Posterior vena cava (tissue), 2 donors: ENCODE results near the gene RASA4. TPM values are rescaled to one million over a fixed set of nuclear protein-coding genes. Genes with fewer than 3 reads are reported as not detected.
"Not testable (repeated sequence)": the region's sequence is repeated elsewhere in the genome, so short reads cannot be mapped to it uniquely, and the experiment has no call there.

ENCODE experiments used
- DNase-seq: peaks from one replicate; pipeline ENCODE4 v3.0.0-alpha.2; 2020; ENCODE audit warnings: low spot score
- intact Hi-C, 2 donors: fragments of 100-400 bp; cut with DNase I; formaldehyde crosslinking; loops; one replicate each; pipeline versions ENCODE4 v1.14.1 to v1.14.2; 2022 to 2023
- long read RNA-seq, 2 donors: library from polyadenylated mRNA; unstranded; transcript quantifications; one replicate each; pipeline ENCODE4 v2.0.0, GENCODE V29; 2020 to 2021
- total RNA-seq, 2 donors: library from RNA; stranded (reverse); fragmentation: NEBNext Ultra II Directional; extraction: Animal tissue kit (Norgen Biotek cat#: 25700); gene quantifications; one replicate each; pipeline ENCODE4 v1.2.1, GENCODE V29; 2021
- donor health status: DM: yes; HTN: yes; CAD: no.
- donor health status: DM: yes; HTN: yes; CAD: no.

RASA4 gene
- total RNA-seq = 10 to 100 TPM; 47.1 to 47.9 TPM
- long read RNA-seq, donor 1, full-length matches to known transcripts = 2 of 4 reads
- long read RNA-seq, donor 1, partial matches to known transcripts = 1 of 4 reads
- long read RNA-seq, donor 1, other reads (novel, unspliced or antisense) = 1 of 4 reads
- long read RNA-seq, donor 2, full-length matches to known transcripts = 8 of 16 reads
- long read RNA-seq, donor 2, partial matches to known transcripts = 2 of 16 reads
- long read RNA-seq, donor 2, other reads (novel, unspliced or antisense) = 6 of 16 reads

DNA sequence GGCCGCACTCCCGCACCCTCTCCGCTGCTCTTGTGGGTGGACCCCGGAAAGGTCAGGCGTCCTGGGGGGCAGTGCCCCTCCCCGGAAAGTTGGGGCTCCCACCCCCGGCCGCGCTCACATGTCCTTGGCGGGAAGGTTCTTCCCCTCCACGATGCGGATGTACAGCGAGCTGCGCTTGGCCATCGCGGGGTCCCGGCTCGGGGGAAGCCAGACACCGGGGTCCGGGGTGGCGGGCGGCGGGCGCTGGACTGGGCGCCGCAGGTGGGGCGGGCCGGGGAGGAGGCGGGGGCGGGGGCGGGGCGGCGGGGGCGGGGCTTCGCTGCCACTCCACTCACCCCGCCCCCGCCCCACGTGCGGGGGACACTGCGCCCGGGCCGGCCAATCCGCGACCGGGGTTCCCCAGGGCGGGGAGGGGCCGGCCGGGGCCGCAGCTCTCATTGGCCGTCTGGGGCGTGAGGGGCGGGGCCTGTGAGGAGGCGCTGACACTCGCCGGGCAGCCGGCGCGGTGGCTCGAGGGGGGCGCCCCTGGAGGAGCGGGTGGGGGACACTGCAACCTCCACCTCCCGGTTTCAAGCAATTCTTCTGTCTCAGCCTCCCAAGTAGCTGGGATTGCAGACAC, at the start of gene RASA4:
RASA4 (minus strand) TSS at position 250 of the 619 bp plus-strand sequence; CDS start at position 183, 67 bp downstream.
- DNase-seq = peak; percentile 86
- intact Hi-C loops = not testable (repeated sequence)

DNA sequence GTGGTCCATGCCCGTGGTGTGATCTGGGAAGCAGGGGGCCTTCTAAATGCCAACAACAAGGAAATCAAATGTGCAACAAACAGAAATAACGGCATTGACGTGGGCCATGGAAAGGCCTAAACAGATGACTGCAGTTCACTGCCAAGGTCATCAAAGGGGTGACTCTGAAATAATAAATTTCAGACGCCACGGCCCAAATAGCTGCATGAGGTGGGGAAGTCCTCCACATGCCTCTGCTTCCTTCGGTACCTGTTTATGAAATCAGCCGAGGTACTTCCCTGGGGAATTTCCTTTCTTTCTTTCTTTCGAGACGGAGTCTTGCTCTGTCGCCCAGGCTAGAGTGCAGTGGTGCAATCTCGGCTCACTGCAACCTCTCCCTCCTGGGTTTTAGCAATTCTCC, 48.2 kb upstream of the RASA4 start:
- DNase-seq, intact Hi-C loops: not testable (repeated sequence)

DNA sequence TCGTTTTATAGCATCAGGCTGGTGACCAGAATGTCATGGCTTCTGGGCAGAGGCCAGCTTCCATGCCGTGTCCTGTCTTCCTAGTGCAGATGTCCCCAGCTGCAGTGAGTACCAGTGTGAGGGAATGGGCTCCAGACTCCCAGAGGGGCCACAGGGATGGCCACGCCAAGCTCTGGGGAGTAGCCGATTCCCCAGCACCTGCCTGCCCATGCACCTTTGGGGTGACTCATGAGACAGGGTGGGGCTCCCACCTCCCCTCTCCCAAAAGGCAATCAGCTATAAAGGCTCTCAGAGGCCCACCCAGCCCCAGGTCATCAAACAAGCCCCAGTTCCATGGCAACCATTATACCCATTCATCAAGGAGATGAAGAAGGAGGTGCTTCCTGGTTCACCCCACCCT, 33.4 kb upstream of the RASA4 start, which contains the start of gene SPDYE2B:
SPDYE2B (plus strand) TSS at position 396 of the 400 bp plus-strand sequence. CDS start 2,030 bp downstream, outside the sequence.
- intact Hi-C loops, DNase-seq: not testable (repeated sequence)

DNA sequence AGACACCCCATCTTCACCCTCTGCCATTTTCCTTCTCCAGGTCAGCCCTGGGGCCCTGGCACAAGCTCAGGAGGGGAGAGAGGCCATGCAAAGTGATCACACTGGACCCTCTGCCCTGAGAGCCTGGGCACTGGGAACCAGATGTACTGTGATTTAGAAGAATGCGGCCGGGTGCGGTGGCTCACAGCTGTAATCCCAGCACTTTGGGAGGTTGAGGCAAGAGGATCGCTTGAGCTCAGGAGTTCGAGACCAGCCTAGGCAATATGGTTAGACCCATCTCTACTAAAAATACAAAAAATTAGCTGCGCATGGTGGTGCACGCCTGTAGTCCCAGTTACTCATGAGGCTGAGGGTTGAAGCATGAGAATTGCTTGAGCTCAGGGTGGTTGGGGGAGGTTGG, 31.3 kb upstream of the RASA4 start:
- intact Hi-C loops, DNase-seq: not testable (repeated sequence)

DNA sequence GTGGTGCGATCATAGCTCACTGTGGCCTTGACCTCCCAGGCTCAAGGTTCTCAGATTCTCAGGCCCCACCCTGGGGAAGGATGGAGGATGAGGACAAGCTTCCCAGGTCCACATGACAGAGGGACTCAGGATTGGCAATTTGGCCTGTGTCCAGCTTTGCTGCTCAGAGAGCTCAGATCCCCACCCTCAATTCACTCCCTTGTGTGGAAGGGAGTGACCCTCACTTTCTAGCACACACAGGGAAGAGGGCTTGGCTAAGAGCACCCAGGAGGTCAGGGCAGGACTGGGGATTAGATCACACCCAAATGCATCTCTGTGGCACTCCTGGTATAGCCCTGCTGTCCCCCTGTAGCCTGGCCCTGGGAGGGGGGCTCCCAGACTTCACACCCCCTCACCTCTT, 26.8 kb upstream of the RASA4 start:
- intact Hi-C loops, DNase-seq: not testable (repeated sequence)

DNA sequence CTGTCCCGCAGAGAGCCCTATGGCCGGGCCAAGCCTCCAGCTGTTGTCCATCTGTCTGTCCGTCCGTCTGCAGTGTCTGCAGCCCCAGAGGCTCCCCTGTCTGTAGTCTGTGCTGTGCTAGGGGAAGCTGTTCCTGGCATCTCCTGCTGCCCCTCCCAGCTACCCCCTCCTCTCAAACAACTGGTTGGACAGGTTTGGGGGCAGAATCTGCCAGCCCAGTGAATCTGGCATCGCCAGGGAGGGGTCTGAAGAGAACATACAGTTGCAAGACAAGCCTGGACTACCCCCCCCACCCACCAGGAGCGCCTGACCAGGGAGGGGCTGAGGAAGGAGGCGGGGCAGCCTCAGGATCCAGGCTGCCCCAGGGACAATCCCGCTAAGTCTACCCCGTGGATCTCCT, 26.1 kb upstream of the RASA4 start, which contains the start of gene UPK3BL1:
UPK3BL1 (minus strand) TSS at position 101 of the 400 bp plus-strand sequence; CDS start at position 51, 50 bp downstream.
- intact Hi-C loops, DNase-seq: not testable (repeated sequence)

DNA sequence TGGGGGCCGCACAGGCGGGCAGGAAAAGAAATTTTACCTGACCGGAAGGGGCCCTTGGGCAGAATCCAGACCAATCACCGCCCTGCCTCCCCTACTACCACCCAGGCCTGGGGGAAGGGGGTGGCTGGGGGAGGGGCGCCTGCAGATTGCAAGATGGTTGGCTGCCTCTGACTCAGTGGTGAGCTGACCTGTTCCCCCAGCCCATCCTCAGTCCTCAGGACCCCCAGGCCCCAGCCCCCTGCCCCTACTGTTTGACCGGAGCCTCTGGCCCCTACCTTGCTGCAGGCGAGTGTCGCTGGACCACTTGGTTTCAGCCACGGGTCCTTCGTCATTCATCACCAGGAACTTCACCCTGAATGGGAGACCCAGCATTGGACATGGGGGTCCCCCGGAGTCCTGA, 22.3 kb upstream of the RASA4 start:
- peak; percentile 64 for DNase-seq
- intact Hi-C loops = not testable (repeated sequence)

DNA sequence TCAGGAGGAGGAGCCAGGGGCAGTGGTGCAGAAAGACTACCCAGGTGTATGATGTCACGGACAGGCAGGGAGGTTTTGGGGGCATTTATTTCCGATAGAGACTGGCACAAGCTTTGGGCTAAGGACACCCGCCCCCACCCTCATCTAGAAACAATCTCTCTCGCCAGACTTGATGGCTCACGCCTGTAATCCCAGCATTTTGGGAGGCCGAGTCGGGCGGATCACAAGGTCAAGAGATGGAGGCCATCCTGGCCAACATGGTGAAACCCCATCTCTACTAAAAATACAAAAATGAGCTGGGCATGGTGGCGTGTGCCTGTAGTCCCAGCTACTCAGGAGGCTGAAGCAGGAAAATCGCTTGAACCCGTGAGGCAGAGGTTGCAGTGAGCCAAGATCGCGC, 20.4 kb upstream of the RASA4 start:
- DNase-seq = peak; percentile 37
- intact Hi-C loops = not testable (repeated sequence)

DNA sequence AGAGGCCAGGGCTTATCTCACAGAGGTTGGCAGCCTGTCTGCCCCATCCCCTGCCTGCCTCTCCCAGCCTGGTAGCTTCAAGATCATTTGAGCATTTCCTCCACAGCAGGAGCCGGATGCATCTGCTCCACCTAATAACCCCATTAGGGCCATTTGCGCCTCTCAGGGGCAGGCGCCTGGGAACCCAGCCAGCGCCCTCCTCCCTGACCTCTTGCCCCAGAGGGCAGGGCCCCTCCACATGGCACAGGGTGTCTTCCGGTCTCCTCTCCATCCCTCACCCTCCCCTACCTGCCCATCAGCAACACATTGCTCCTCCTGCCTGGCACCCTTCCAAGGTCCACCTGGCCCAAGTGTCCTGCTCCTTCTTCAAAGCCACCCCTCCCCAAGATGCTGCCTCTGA, 18.8 kb upstream of the RASA4 start:
- DNase-seq, intact Hi-C loops: not testable (repeated sequence)

DNA sequence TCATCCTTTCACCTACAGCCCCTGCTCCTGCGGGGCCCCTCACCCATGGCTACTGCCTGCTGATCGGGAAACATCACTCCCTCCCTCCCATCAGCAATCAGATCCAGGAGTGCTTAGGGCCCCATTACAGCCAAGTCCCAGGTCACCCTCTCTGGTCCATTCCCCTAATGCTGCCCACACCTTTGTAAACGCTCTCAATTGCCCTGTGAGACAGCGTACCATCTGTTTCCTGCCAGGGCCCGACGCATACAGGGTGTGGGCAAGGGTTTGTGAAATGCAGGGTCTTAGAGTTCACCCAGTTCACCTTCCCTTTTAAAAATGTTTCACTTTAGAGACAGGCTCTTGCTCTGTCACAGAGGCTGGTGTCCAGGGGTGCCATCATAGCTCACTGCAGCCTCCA, 17.7 kb upstream of the RASA4 start:
- peak; percentile 30 for DNase-seq
- intact Hi-C loops = not testable (repeated sequence)

DNA sequence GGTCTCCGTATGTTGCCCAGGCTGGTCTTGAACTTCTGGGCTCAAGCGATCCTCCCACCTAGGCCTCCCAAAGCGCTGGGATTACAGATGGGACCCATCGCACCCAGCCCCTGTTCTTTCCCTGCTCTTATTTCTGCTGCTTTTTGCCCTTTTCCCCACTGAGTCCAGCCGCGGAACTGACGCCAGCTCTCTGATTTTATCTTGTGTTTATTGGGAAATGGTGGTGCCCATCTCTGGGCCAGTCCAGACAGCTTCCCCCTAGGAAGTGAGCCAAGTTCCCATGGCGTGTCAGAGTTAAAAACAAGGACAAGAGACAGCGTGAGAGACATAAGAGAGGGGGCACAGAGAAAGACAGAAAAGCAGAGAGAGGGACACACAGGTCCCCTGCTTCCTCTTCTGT, 14.1 kb upstream of the RASA4 start:
- peak; percentile 32 for DNase-seq

DNA sequence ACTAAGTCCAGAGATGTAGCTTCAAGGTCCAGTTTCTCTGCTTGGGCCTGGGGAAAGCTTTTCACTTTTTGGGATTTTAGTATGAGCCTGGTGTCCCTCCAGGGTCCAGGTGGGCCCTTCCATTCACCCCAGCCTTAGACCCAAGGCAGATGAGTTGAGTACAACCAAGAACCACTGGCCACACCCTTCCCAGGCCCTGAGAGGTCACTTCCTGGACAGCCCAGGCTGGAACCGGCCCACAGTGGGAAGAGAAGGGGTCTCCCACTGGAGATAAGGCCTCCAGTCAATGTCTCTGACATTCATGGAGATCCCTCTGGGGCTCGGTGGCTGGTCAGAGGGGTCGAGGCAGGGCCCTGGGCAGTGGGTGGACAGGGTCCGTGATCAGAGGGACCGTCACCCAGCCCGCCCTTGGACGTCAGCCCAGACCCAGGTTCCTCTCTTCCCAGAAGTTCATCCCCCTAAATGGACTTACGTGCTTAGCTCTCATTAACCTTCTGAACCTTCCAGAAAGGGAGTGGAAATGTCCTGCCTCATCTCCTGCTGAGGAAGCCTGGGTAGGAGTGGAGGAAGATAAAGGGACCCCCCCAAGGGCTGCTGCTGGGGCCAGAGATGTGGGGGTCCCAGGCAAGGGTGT, 10.8 kb upstream of the RASA4 start:
- intact Hi-C loops, DNase-seq: not testable (repeated sequence)

More for the DNA sequence above, 14.1 kb upstream of the RASA4 start:
- intact Hi-C loops = not testable (repeated sequence)

DNA sequence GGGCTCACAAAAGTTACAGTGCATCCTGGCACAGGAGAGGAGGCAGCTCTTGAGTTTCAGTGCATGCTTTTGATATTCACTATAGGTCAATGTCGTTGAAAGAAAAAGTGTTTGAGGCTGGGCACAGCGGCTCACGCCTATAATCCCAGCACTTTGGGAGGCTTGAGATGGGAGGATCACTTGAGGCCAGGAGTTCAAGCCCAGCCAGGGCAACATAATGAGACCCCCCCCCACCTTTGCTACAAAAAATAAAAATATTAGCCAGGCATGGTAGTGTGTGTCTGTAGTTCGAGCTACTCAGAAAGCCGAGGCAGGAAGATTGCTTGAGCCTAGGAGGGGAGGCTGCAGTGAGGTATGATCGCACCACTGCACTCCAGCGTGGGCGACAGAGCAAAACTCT, 1.6 kb upstream of the RASA4 start:
- intact Hi-C loops = not testable (repeated sequence)
- peak; percentile 19 for DNase-seq

DNA sequence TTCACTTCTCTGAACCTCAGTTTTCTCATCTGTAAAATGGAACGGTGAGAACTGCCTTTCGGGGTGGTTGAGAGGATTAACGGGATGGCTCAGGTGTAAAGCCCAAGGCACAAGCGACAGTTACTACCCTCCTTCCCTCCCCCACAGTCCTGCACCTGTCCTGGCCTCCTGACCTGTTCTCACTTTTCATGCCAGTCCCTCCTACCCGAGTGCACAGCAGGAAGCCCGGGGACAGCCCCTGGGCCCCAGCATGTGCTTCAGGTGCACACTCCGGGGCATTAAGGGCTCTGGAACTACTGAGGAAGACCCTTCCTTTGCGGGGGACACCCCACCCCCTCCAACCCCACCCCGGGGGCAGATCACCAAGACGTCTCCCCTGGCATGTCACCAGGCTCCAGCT, 626 bp downstream of the RASA4 start:
- DNase-seq, intact Hi-C loops: not testable (repeated sequence)

DNA sequence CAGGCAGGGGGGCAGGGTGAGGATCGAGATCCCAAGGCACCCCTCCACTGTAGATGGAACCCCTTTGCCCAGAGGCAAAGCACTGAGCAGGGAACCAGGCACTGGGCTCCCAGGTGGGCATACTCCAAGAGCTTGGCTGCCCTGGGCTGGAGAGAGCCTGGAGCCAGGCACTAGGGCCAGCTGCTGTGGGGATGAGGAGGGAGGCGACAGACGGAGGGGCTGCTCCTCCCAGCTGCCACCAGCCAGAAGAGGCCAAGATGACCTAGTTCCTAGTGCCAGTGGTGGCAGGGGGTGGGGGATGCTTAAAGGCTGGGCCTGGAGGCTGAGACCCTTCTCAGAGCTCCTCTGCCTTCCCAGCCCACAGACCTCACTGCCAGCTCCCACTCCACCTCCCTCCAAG, 1.7 kb downstream of the RASA4 start:
- intact Hi-C loops = not testable (repeated sequence)

DNA sequence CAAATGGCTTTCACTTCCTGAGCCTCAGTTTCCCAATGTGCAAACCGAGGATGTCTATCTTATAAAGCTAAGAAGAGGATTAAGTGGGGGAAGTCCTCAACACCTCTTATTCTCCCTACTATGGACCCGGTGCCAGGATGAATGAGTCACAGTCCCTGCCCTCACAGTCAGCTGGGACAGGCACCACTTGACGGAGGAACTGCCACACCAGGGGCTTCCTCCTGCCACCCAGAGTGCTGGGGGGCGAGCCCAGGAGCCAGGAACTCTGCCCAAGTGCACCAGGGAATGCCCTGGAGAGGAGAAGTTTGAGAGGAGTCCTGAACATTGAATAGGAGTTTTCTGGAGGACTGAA, 2.2 kb downstream of the RASA4 start:
- DNase-seq, intact Hi-C loops: not testable (repeated sequence)

More for the DNA sequence above, 1.7 kb downstream of the RASA4 start:
- not testable (repeated sequence) for DNase-seq

DNA sequence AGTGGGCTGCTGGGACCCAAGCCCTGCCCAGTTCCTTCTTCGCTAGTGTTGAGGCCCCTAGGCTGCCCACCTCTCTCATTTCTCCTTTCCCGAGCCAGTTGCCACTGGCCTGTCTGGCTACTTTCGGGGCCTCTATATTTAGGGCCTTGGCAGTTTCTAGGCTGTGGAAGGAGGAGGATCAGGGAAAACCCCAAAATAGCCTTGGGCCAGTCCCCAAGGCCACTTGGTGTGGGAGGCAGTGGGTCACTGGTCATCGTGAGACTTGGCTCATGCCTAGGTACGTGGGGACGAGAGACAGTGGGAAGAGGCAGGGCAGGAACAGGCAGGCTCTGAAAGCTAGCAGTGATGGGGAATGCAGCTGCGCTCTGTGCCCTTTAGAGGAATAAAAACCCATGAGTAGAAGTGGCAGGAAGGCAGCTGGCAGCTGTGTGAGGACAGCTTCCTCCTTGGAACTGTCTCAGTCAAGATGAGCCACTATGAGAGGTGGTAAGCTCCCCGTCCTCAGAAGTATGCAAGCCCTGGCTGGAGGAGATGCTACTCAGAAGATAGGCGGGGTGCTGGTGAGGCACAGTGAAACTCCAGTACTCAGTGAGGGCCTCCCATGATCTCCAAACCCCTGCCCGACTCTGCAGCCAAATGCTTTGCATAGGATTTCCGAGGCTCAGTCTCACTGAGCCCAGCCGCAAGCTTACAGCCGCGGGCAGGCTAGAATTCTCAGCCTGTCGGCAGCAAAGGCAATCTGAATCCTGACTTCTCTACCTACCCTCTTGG, 2.8 kb downstream of the RASA4 start:
- intact Hi-C loops = not testable (repeated sequence)
- peak; percentile 16 for DNase-seq

DNA sequence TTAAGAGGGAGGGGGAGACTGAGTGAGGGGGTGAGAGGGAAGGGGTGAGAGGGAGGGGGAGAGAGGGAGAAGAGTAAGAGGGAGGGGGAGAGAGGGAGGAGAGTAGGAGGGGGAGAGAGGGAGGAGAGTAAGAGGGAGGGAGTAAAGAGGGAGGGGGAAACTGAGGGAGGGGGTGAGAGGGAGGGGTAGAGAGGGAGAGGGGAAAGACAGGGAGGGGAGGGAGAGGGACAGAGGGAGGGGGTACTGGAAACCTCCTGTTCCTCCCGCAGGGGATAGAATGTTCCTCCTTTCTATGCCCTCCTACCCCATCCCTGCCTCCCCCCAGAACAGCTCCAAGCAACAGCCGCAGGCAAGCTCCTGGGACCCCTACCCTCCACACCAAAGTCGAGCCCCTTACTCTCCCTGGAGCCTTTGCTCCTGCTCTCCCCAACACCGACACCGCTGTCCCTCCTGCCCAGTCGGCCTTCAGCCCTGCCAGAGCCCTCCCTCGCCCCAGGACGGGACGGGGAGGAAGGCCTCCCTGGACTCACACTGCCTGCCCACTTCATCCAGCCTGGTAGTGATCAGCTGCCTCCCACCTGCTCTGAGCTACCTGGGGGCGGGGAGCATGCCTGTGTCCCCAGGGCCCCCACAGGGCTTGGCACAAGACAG, 4.8 kb downstream of the RASA4 start:
- intact Hi-C loops = not testable (repeated sequence)
- peak; percentile 78 for DNase-seq
